Stimulated activated CD4-positive, alpha-beta T cell treated with anti-CD3 and anti-CD28 coated beads, Interleukin-1b, Interleukin-23, amount 100 ng/mL, for 4 hours (primary cell): ENCODE measurements around the gene KLF15.

ENCODE experiments used
- DNase-seq, 2 donors: peaks; one replicate each; pipeline ENCODE4 v3.0.0-alpha.2; 2020; ENCODE audit warnings: low read depth in 2 of 2

The KLF15 gene

GRCh38 chr3:126320517-126321293 lies 36.5 kb downstream of the KLF15 start:
- no peak for DNase-seq

GRCh38 chr3:126319701-126320295 lies 37.4 kb downstream of the KLF15 start:
- no peak for DNase-seq

GRCh38 chr3:126317029-126317996 lies 39.9 kb downstream of the KLF15 start:
- no peak for DNase-seq

- no peak for DNase-seq
Measured at GRCh38 chr3:126316501-126316939, 40.7 kb downstream of the KLF15 start.

- no peak for DNase-seq
Measured at GRCh38 chr3:126316031-126316461, 41.2 kb downstream of the KLF15 start.

- no peak for DNase-seq
Measured at GRCh38 chr3:126314790-126315658, 42.2 kb downstream of the KLF15 start.

- no peak for DNase-seq
Measured at GRCh38 chr3:126314305-126314789, 42.9 kb downstream of the KLF15 start.

GRCh38 chr3:126313580-126314304 lies 43.5 kb downstream of the KLF15 start:
- DNase-seq, result no peak

GRCh38 chr3:126313166-126313565 lies 44.0 kb downstream of the KLF15 start:
- no peak for DNase-seq

- no peak for DNase-seq
Measured at GRCh38 chr3:126312341-126312740, 44.9 kb downstream of the KLF15 start.

GRCh38 chr3:126311338-126311978 lies 45.8 kb downstream of the KLF15 start:
- DNase-seq, result no peak

GRCh38 chr3:126310816-126311215 lies 46.4 kb downstream of the KLF15 start:
- DNase-seq, result no peak

GRCh38 chr3:126309861-126310655 lies 47.1 kb downstream of the KLF15 start:
- no peak for DNase-seq

GRCh38 chr3:126309165-126309564 lies 48.0 kb downstream of the KLF15 start:
- no peak for DNase-seq

- no peak for DNase-seq
Measured at GRCh38 chr3:126308394-126309125, 48.6 kb downstream of the KLF15 start.

GRCh38 chr3:126307591-126308393 lies 49.4 kb downstream of the KLF15 start:
- no peak for DNase-seq

GRCh38 chr3:126306888-126307482 lies 50.2 kb downstream of the KLF15 start:
- no peak for DNase-seq
